ENCODE measurements around the gene GSG1L2.

- no peak for TF ChIP-seq CTCF (conservative IDR thresholded peaks at IDR 0.05; ENCODE audit: low read depth, low read length)
- TF ChIP-seq RFX5 (IDR thresholded peaks at IDR 0.05; ENCODE audit: low read depth, low read length): no peak
- TF ChIP-seq BHLHE40 (IDR thresholded peaks at IDR 0.05; ENCODE audit: low read depth, low read length): no peak
These were observed 50.4 kb downstream of the GSG1L2 start for GRCh38 chr17:9771465-9771864.

Data from IMR-90 (cell line).